Neural progenitor cell (in vitro differentiated cells): ENCODE results near the gene ZKSCAN1.

ENCODE experiments used
- EZH2 ChIP-seq: fragments of 200-600 bp; sonication (generic); IDR thresholded peaks from 2 replicates; pipeline ENCODE4 v1.6.1; 2017; ENCODE audit warnings: antibody characterized with exemption, mild to moderate bottlenecking, moderate library complexity
- EZH2phosphoT487 ChIP-seq: fragments of 200-600 bp; sonication (generic); IDR thresholded peaks from 2 replicates; pipeline ENCODE4 v1.6.1; 2017; ENCODE audit warnings: antibody characterized with exemption
- TF ChIP-seq, protein P1 (sequence below): fragments of 200-600 bp; sonication (generic); IDR thresholded peaks from 2 replicates; pipeline ENCODE4 v1.5.1; 2017; ENCODE audit warnings: antibody characterized with exemption, mild to moderate bottlenecking

DNA sequence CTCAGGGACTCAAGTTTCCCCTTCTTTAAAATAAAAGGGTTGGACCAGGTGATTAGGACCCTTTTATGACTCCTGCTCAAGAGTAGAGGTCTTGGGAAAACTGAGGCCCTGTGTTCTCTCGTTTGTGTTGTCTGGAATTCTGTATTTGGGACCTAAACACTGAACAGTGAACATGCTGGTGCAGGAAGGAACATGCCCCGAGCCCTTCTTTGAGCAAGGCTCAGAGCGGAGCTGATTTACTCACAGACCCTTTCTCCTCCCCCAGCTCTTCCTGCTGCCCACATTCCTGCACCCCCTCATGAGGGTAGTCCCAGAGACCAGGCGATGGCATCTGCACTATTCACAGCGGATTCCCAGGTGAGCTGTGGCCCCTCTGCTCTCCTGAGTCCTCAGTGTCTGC lies 14.2 kb downstream of the ZKSCAN1 start:
- TF ChIP-seq, protein P1, sequence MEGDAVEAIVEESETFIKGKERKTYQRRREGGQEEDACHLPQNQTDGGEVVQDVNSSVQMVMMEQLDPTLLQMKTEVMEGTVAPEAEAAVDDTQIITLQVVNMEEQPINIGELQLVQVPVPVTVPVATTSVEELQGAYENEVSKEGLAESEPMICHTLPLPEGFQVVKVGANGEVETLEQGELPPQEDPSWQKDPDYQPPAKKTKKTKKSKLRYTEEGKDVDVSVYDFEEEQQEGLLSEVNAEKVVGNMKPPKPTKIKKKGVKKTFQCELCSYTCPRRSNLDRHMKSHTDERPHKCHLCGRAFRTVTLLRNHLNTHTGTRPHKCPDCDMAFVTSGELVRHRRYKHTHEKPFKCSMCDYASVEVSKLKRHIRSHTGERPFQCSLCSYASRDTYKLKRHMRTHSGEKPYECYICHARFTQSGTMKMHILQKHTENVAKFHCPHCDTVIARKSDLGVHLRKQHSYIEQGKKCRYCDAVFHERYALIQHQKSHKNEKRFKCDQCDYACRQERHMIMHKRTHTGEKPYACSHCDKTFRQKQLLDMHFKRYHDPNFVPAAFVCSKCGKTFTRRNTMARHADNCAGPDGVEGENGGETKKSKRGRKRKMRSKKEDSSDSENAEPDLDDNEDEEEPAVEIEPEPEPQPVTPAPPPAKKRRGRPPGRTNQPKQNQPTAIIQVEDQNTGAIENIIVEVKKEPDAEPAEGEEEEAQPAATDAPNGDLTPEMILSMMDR = no peak
- TF ChIP-seq EZH2 = no peak
- no peak for TF ChIP-seq EZH2phosphoT487
